Transverse colon (tissue), 4 donors: ENCODE measurements around the gene SMAD2. TPM values are rescaled to one million over a fixed set of nuclear protein-coding genes. Genes with fewer than 3 reads are reported as not detected.

Source experiments
- DNase-seq: peaks from one replicate; pipeline ENCODE4 v3.0.0-alpha.2; 2019
- H3K27ac ChIP-seq, 4 donors: fragments of 200-600 bp; sonication (generic); 2 replicates each; pipeline ENCODE4 v1.5.1; 2016 to 2018; ENCODE audit warnings: inconsistent platforms in 4 of 4
- H3K27me3 ChIP-seq: fragments of 200-600 bp; sonication (generic); 2 replicates; pipeline ENCODE4 v1.5.1; 2017; ENCODE audit warnings: inconsistent platforms
- H3K36me3 ChIP-seq, 4 donors: fragments of 200-600 bp; sonication (generic); 2 replicates each; pipeline ENCODE4 v1.5.1; 2017 to 2019; ENCODE audit warnings: inconsistent platforms in 4 of 4
- H3K4me1 ChIP-seq, 4 donors: fragments of 200-600 bp; sonication (generic); 2 replicates each; pipeline ENCODE4 v1.5.1; 2017 to 2020; ENCODE audit warnings: inconsistent platforms in 4 of 4
- H3K4me3 ChIP-seq, 4 donors: fragments of 200-600 bp; sonication (generic); 1 replicate in 1 of 4; 2 replicates in 3 of 4; pipeline versions ENCODE4 v1.5.1 to v1.6.1; 2017 to 2019; ENCODE audit warnings: inconsistent platforms in 4 of 4
- H3K9me3 ChIP-seq, 2 donors: fragments of 200-600 bp; sonication (generic); 2 replicates each; pipeline ENCODE4 v1.5.1; 2017 to 2019; ENCODE audit warnings: inconsistent platforms in 2 of 2
- EP300 ChIP-seq: sonication (generic); formaldehyde crosslinking; IDR thresholded peaks from one replicate; pipeline ENCODE4 v1.6.1; 2017; ENCODE audit warnings: antibody characterized with exemption, low read depth
- POLR2A ChIP-seq: fragments of 450-650 bp; IDR thresholded peaks from one replicate; pipeline ENCODE4 v1.6.1; 2016; ENCODE audit warnings: antibody characterized with exemption, mild to moderate bottlenecking, moderate library complexity
- POLR2AphosphoS5 ChIP-seq, 3 donors: sonication (generic); formaldehyde crosslinking; IDR thresholded peaks; one replicate each; pipeline ENCODE4 v1.6.1; 2016; ENCODE audit warnings: antibody characterized with exemption in 3 of 3
- WGBS, 2 donors: methylation state at CpG; one replicate each; pipeline ENCODE4 v1.1.5; 2018; ENCODE audit warnings: low coverage in 1 of 2; 5-methylcytosine and 5-hydroxymethylcytosine counted together
- in situ Hi-C, 4 donors: fragments of 200-750 bp; cut with MboI; loops; one replicate each; pipeline versions ENCODE4 v1.15.0 to v1.15.1; 2017; ENCODE audit warnings: low sequenced_read_pairs in 3 of 4, low pct_ligation_motif_present in 1 of 4, low pct_unique_long_range_greater_than_20kb in 1 of 4
- intact Hi-C: fragments of 100-400 bp; cut with DNase I; formaldehyde crosslinking; loops from one replicate; pipeline ENCODE4 v1.15.1; 2023; ENCODE audit warnings: low total_unique reads
- total RNA-seq, 4 donors: library from RNA; depleted of rRNA; stranded (reverse); fragments of >200 nt; gene quantifications; one replicate each; pipeline ENCODE4 v1.1.0, GENCODE V29; 2016
- TF ChIP-seq, protein P1 (sequence below), 5 experiments: fragments of 200-600 bp in 3 of 5; fragments of 450-650 bp in 2 of 5; sonication (generic) in 3 of 5; IDR thresholded peaks; 1 replicate in 2 of 5; 2 replicates in 3 of 5; pipeline ENCODE4 v1.5.1; 2016 to 2017; ENCODE audit warnings: antibody characterized with exemption in 5 of 5, inconsistent platforms in 3 of 5, mild to moderate bottlenecking in 2 of 5, moderate library complexity in 1 of 5

The SMAD2 gene
- total RNA-seq, 4 donors from 2014 or later, result 17.9 to 68.8 (median 43.9) TPM

DNA sequence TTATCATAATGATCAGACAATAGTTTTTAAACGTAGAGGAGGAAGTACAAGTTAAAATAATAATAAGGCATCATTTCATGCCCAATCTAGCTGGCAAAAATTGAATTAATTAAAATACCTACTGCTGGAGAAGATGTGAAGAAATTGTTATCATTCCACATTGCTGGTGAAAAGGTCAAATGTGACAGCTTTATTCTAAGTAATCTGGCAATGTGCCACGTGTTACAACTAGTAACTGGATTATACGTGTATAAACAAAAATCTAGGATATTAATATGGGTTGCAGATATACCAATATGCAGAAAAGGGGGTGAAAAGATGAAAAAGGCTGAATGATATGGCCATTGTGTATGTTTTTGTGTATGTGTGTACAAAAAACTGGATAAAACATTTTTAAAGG, 32.4 kb downstream of the SMAD2 start:
- 61 to 62% methylated on average over 3 of the region's 3 CpGs for WGBS, 2 donors
- intact Hi-C loops (no loop called here), in situ Hi-C loops (loop anchor here in 1 of 4 donors (25.0 kb wide), 1 partner anchor 111 kb away; no protein-coding TSS in a partner anchor)
- TF ChIP-seq, protein P1, sequence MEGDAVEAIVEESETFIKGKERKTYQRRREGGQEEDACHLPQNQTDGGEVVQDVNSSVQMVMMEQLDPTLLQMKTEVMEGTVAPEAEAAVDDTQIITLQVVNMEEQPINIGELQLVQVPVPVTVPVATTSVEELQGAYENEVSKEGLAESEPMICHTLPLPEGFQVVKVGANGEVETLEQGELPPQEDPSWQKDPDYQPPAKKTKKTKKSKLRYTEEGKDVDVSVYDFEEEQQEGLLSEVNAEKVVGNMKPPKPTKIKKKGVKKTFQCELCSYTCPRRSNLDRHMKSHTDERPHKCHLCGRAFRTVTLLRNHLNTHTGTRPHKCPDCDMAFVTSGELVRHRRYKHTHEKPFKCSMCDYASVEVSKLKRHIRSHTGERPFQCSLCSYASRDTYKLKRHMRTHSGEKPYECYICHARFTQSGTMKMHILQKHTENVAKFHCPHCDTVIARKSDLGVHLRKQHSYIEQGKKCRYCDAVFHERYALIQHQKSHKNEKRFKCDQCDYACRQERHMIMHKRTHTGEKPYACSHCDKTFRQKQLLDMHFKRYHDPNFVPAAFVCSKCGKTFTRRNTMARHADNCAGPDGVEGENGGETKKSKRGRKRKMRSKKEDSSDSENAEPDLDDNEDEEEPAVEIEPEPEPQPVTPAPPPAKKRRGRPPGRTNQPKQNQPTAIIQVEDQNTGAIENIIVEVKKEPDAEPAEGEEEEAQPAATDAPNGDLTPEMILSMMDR (IDR thresholded peaks at IDR 0.05), result no peak
- TF ChIP-seq POLR2A, result no peak
- no peak for TF ChIP-seq EP300
- no peak for TF ChIP-seq POLR2AphosphoS5 (IDR thresholded peaks at IDR 0.05)
- no peaks in the 10 kb centered on the region for H3K9me3 ChIP-seq
- no peak overlapping the region for H3K4me3 ChIP-seq
- H3K36me3 ChIP-seq, result peaks cover 0 to 2% (median 0%) of the 10 kb centered on the region in 4 donors
- peaks cover 0 to 38% (median 17%) of the 10 kb centered on the region in 4 donors for H3K4me1 ChIP-seq
- H3K27me3 ChIP-seq, result no peaks in the 10 kb centered on the region
- H3K27ac ChIP-seq, result no peak overlapping the region
- DNase-seq, result no peak

DNA sequence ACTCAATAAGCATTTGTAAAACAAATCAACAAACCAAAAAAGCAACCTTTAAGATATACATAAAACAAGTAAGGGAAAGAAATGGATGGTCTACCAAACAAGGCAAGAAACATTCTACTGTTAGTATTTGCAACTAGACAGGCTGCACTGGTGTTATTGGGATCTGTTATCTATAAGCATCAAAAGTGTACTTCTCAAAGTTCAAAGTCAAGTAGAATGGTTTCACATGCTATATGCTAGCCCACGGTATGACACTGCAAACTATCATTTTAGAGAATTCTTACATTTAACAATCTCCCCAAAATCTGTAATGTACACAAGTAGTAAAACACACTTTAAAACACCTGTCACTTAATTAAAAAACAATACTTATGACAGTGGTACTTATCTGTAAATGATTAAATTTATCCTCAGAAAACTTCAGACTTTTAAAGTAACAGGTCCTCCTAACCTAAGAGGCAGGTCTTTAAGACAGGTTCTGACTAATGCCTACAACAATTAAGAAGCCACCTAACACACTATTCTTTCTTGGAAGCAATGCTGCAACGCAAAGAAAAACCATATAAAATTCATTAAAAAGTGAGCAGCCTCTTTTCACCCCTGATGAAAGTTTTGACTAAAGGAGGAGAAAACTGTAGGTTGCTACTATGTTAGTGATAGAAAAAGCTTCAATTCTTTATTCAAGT, 34.8 kb downstream of the SMAD2 start:
- TF ChIP-seq POLR2AphosphoS5 (IDR thresholded peaks at IDR 0.05), result no peak
- no peak for TF ChIP-seq POLR2A
- TF ChIP-seq EP300, result no peak
- TF ChIP-seq, protein P1 (IDR thresholded peaks at IDR 0.05), result no peak
- peaks cover 0 to 15% (median 9%) of the 10 kb centered on the region in 4 donors for H3K4me1 ChIP-seq
- intact Hi-C loops (no loop called here), in situ Hi-C loops (loop anchor here in 1 of 4 donors (25.0 kb wide), 1 partner anchor 108 kb away; no protein-coding TSS in a partner anchor)
- H3K4me3 ChIP-seq, result no peak overlapping the region
- peaks cover 0 to 2% (median 0%) of the 10 kb centered on the region in 4 donors for H3K36me3 ChIP-seq
- H3K9me3 ChIP-seq, result no peaks in the 10 kb centered on the region
- no peaks in the 10 kb centered on the region for H3K27me3 ChIP-seq
- no peak overlapping the region for H3K27ac ChIP-seq
- WGBS, 2 donors, result 80 to 100% methylated on average over 1 to 2 of the region's 2 CpGs
- no peak for DNase-seq

DNA sequence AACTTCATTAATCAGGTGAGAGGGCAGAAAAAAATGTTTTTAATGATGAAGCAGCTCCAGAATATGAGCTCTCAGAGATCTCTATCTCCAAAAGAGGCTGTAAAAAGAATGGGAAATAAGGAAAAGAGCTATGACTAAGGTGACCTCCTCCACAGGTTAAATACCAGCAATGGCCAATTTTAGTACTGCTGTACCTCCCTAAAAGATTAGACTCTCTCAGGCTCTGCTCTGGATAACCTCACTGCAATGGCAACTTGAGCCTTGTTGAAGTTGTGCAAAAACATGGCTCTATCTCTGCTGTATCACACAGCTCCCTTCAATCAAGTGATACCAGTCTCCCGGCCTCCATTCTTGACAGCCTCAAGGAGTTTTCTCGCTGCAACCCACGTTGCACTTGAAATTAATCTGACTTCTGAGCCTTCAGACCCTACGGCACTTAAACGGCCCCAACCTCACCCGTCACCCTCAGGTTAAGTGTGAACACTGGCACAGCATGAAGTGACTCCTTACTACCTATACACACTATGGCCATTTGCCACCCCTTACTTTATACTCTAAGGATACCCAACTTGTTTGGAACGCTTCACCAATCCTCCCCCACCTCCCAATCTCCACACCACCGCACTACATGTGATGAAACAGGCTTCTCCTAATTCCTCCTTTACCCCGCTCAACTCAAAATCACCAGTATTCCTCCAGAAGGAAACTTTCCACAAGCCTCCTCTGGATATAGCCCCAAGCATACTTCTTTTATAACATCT, 36.3 kb downstream of the SMAD2 start:
- peaks cover 0 to 2% (median 0%) of the 10 kb centered on the region in 4 donors for H3K36me3 ChIP-seq
- WGBS, 2 donors, result 77 to 92% methylated on average over 4 to 9 of the region's 9 CpGs
- H3K27me3 ChIP-seq, result no peaks in the 10 kb centered on the region
- H3K27ac ChIP-seq, result no peak overlapping the region
- no peak for TF ChIP-seq POLR2AphosphoS5 (IDR thresholded peaks at IDR 0.05)
- no peak for DNase-seq
- no peak overlapping the region for H3K4me3 ChIP-seq
- no peaks in the 10 kb centered on the region for H3K9me3 ChIP-seq
- intact Hi-C loops (no loop called here), in situ Hi-C loops (loop anchor here in 1 of 4 donors (25.0 kb wide), 1 partner anchor 107 kb away; no protein-coding TSS in a partner anchor)
- peaks cover 0 to 15% (median 9%) of the 10 kb centered on the region in 4 donors for H3K4me1 ChIP-seq

DNA sequence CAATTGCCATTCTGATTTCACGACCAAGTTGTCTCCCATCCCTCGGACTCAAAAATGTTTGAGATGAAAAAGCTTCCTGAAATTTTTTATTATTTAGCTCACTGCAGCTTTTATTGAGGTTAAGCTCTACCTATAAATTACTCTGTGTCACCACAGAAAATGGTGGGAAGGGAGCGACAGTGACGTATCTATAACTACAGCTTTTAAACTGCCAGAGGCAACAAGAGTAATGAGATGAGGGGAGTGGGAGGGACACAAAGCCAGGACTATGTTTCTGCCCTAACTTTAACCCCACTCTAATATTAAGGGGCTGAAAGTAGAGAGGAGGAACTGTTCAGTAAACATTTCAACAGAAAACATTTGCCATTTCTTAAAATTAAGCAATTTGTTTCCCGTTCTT, 37.4 kb downstream of the SMAD2 start:
- H3K36me3 ChIP-seq, result peaks cover 0 to 4% (median 1%) of the 10 kb centered on the region in 4 donors
- intact Hi-C loops, result no loop called here

More for the DNA sequence above, 37.4 kb downstream of the SMAD2 start:
- Histone ChIP-seq H3K27me3 (no peaks in the 10 kb centered on the region), H3K4me1 (peaks cover 0 to 6% (median 5%) of the 10 kb centered on the region in 4 donors), H3K9me3 (no peaks in the 10 kb centered on the region), H3K27ac (no peak overlapping the region), H3K4me3 (no peak overlapping the region)
- WGBS, 2 donors, result 78 to 86% methylated on average over 5 of the region's 5 CpGs
- TF ChIP-seq POLR2A, result no peak
- TF ChIP-seq, protein P1 (IDR thresholded peaks at IDR 0.05), result no peak
- no peak for TF ChIP-seq POLR2AphosphoS5 (IDR thresholded peaks at IDR 0.05)
- no peak for TF ChIP-seq EP300
- in situ Hi-C loops, result loop anchor here in 1 of 4 donors (25.0 kb wide), 1 partner anchor 106 kb away; no protein-coding TSS in a partner anchor
- DNase-seq, result no peak
